ENCODE results near the gene CTSO. TPM values are rescaled to one million over a fixed set of nuclear protein-coding genes. Genes with fewer than 3 reads are reported as not detected.

The CTSO gene
- polyA plus RNA-seq, 1 experiment: 24.0 TPM

DNA sequence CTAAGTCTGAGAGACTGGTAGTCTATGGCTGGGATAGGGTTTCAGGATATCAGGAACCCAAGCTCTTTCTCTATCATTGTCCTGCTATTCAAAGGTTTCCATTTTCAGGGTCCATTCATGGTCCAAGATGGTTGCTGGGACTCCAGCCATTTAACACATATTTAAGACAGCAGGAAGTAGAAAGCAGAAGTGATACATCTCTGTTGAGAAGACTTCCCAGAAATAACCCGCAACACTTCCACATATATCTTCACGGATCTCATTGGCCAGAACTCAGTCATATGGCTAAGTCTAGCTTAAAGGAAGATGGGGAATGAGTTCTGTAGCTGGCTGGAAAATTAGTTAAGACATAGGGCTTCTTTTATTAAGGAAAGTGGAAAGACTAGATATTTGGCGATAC is 23.8 kb downstream of the CTSO start:
- Histone ChIP-seq H3K27me3 (ENCODE audit: control insufficient read depth, insufficient read depth, low read length) (no peaks in the 10 kb centered on the region), H3K27ac (ENCODE audit: low read depth, low read length) (no peak overlapping the region), H3K9me3 (ENCODE audit: control insufficient read depth, insufficient read depth, low read length) (no peaks in the 10 kb centered on the region), H3K4me3 (ENCODE audit: low read depth, low read length) (no peak overlapping the region)
- DNase-seq (ENCODE audit: low read depth, low spot score): no peak
- TF ChIP-seq, protein P1, sequence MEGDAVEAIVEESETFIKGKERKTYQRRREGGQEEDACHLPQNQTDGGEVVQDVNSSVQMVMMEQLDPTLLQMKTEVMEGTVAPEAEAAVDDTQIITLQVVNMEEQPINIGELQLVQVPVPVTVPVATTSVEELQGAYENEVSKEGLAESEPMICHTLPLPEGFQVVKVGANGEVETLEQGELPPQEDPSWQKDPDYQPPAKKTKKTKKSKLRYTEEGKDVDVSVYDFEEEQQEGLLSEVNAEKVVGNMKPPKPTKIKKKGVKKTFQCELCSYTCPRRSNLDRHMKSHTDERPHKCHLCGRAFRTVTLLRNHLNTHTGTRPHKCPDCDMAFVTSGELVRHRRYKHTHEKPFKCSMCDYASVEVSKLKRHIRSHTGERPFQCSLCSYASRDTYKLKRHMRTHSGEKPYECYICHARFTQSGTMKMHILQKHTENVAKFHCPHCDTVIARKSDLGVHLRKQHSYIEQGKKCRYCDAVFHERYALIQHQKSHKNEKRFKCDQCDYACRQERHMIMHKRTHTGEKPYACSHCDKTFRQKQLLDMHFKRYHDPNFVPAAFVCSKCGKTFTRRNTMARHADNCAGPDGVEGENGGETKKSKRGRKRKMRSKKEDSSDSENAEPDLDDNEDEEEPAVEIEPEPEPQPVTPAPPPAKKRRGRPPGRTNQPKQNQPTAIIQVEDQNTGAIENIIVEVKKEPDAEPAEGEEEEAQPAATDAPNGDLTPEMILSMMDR (IDR thresholded peaks at IDR 0.05; ENCODE audit: low read depth, low read length): no peak
- ChIA-PET CTCF (no interaction called here), POLR2A (no interaction called here)

DNA sequence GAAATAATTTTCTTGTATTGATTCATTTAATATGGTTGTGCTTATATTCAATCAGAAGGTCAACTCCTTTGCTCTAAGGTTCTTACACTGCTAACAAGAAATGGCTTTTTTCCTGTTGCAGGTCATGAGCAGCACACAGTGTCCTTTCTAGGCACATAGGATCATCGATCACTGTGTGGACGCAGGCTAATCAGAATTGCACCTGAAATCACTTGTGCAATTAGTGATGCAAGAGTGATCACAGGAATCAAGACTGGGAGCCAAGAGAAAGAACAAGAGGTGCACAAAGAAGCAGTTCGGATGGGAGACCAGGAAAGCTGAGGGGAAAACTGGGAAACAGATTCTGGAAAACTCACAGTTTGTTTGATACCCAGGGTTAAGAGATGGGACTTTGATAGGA is 29.0 kb downstream of the CTSO start:
- Histone ChIP-seq H3K27me3 (ENCODE audit: control insufficient read depth, insufficient read depth, low read length) (no peaks in the 10 kb centered on the region), H3K27ac (ENCODE audit: low read depth, low read length) (no peak overlapping the region), H3K4me3 (ENCODE audit: low read depth, low read length) (no peak overlapping the region), H3K9me3 (ENCODE audit: control insufficient read depth, insufficient read depth, low read length) (no peaks in the 10 kb centered on the region)
- DNase-seq (ENCODE audit: low read depth, low spot score): no peak
- ChIA-PET POLR2A (no interaction called here), CTCF (no interaction called here)
- TF ChIP-seq, protein P1 (IDR thresholded peaks at IDR 0.05; ENCODE audit: low read depth, low read length): no peak

DNA sequence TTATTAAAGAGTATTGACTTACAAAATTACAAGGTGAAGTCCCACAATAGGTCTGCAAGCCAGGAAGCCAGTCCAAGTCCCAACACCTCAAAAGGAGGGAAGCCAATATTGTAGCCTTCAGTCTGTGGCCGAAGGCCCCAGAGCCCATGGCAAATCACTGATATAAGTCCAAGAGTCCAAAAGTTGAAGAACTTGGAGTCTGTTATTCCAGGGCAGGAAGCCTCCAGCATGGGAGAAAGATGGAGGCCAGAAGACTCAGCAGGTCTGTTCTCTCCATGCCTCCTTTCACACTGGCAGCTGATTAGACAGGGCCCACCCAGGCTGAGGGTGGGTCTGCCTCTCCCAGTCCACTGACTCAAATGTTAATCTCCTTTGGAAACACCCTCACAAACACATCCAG is 32.1 kb downstream of the CTSO start:
- Histone ChIP-seq H3K4me3 (ENCODE audit: low read depth, low read length) (no peak overlapping the region), H3K27me3 (ENCODE audit: control insufficient read depth, insufficient read depth, low read length) (no peaks in the 10 kb centered on the region), H3K9me3 (ENCODE audit: control insufficient read depth, insufficient read depth, low read length) (no peaks in the 10 kb centered on the region), H3K27ac (ENCODE audit: low read depth, low read length) (no peak overlapping the region)
- no peak for DNase-seq (ENCODE audit: low read depth, low spot score)
- TF ChIP-seq, protein P1 (IDR thresholded peaks at IDR 0.05; ENCODE audit: low read depth, low read length): no peak
- POLR2A ChIA-PET: no interaction called here
- CTCF ChIA-PET: no interaction called here

DNA sequence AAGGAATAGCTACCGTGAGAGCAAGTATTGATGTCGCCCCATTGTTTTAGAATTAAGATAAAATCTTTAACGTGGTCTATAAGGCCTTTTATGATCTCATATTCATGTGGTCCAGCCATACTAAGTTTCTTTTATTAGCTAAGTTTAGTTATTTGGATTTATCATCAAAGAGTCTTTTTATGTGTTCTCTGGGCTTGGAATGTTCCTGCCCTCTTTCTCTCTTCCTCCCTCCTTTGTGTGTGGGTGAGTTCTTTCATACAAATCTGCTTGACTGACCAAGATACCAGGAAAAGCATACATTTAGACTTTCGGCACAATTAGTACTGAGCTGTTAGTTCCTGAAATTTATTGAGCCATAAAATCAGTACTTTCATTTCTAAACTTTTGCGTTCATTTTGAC is 38.9 kb downstream of the CTSO start:
- Histone ChIP-seq H3K27me3 (ENCODE audit: control insufficient read depth, insufficient read depth, low read length) (no peaks in the 10 kb centered on the region), H3K27ac (ENCODE audit: low read depth, low read length) (no peak overlapping the region), H3K4me3 (ENCODE audit: low read depth, low read length) (no peak overlapping the region), H3K9me3 (ENCODE audit: control insufficient read depth, insufficient read depth, low read length) (no peaks in the 10 kb centered on the region)
- ChIA-PET POLR2A (no interaction called here), CTCF (no interaction called here)
- TF ChIP-seq, protein P1 (IDR thresholded peaks at IDR 0.05; ENCODE audit: low read depth, low read length): no peak
- no peak for DNase-seq (ENCODE audit: low read depth, low spot score)

DNA sequence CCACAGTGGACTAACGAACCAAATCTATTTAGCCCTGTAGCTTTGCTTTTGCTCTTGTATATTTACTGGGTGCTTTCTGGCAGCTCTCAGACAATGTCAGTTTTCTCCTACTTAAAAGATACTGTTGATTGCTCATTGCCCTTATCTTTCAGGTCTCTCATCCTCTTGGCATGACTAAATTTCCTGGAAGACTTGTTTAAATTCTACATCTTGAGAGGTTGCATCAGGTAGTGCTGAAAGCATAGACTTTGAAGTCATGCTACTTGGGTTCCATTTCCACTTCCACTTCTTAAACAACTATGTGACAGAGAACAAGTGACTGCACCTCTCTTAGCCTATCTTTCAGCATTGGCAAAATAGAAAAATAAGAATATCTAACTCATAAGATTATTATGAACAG is 41.8 kb downstream of the CTSO start:
- no peak for DNase-seq (ENCODE audit: low read depth, low spot score)
- CTCF ChIA-PET: no interaction called here
- Histone ChIP-seq H3K27me3 (ENCODE audit: control insufficient read depth, insufficient read depth, low read length) (no peaks in the 10 kb centered on the region), H3K4me3 (ENCODE audit: low read depth, low read length) (no peak overlapping the region), H3K9me3 (ENCODE audit: control insufficient read depth, insufficient read depth, low read length) (no peaks in the 10 kb centered on the region), H3K27ac (ENCODE audit: low read depth, low read length) (no peak overlapping the region)
- TF ChIP-seq, protein P1 (IDR thresholded peaks at IDR 0.05; ENCODE audit: low read depth, low read length): no peak
- POLR2A ChIA-PET: no interaction called here
